ENCODE data around the gene CLASP2. TPM values are rescaled to one million over a fixed set of nuclear protein-coding genes. Genes with fewer than 3 reads are reported as not detected.
A peak's percentile ranks its signal among the peaks of the same experiment; 100 is the strongest.

Gene CLASP2
- polyA plus RNA-seq, 1 donor (not counting 4 experiments of a cell fraction or from before 2014, with no cell fraction given): 49.5 TPM

GRCh38 chr3:33645060-33645647 lies 72.9 kb downstream of the CLASP2 start:
- no peak for TF ChIP-seq EZH2 (IDR thresholded peaks at IDR 0.05; ENCODE audit: low read length)
- TF ChIP-seq CTCF (optimal IDR thresholded peaks at IDR 0.05 in 1 of 3, IDR thresholded peaks at IDR 0.05 in 1 of 3, conservative IDR thresholded peaks at IDR 0.05 in 1 of 3; ENCODE audit: extremely low read depth in 1 of 3, insufficient read depth in 2 of 3, low read length in 3 of 3): no peak
- peak overlapping the region; percentile 83 for H3K4me2 ChIP-seq (ENCODE audit: control insufficient read depth, extremely low read depth, insufficient read depth, low read depth, low read length)
- H3K9me1 ChIP-seq (ENCODE audit: control insufficient read depth, extremely low read depth, insufficient read depth, low read length): no peaks in the 10 kb centered on the region
- peak; percentile 82 for FAIRE-seq
- H4K20me1 ChIP-seq (ENCODE audit: control insufficient read depth, extremely low read depth, insufficient read depth, low read length): no peaks in the 10 kb centered on the region
- peak overlapping the region; percentile 16 for H3K27ac ChIP-seq (ENCODE audit: control insufficient read depth, insufficient read depth, low read length)
- peak overlapping the region; percentile 69 for H3K9ac ChIP-seq (ENCODE audit: control insufficient read depth, extremely low read depth, insufficient read depth, low read length)
- no peaks in the 10 kb centered on the region for H3K27me3 ChIP-seq (ENCODE audit: control insufficient read depth, extremely low read depth, insufficient read depth, low read length)
- no peaks in the 10 kb centered on the region for H3K9me3 ChIP-seq (ENCODE audit: control insufficient read depth, low read depth, low read length)
- H2AFZ ChIP-seq (ENCODE audit: control insufficient read depth, low read length): peak overlapping the region; percentile 90
- H3K36me3 ChIP-seq (ENCODE audit: control insufficient read depth in 2 of 2, extremely low read depth in 1 of 2, insufficient read depth in 2 of 2, low read length in 2 of 2): peaks cover 0 to 3% of the 10 kb centered on the region in 2 experiments
- peak overlapping the region; percentile 17 to 75 (median 67) for H3K4me3 ChIP-seq (ENCODE audit: control insufficient read depth in 2 of 3, extremely low read depth in 1 of 3, insufficient read depth in 2 of 3, low read depth in 1 of 3, low read length in 3 of 3)
- H3K4me1 ChIP-seq (ENCODE audit: control insufficient read depth, extremely low read depth, insufficient read depth, low read length): peaks cover 3% of the 10 kb centered on the region
- peaks cover 11% of the 10 kb centered on the region for H3K79me2 ChIP-seq (ENCODE audit: control insufficient read depth, insufficient read depth, low read length)
- DNase-seq (ENCODE audit: low read depth, low spot score): no peak
- dilution Hi-C loops (cut with MboI; ENCODE audit: extremely low pct_ligation_motif_present, low sequenced_read_pairs): loop anchor here (25.0 kb wide), 1 partner anchor 142 kb away; the partner anchor contains the start of gene PDCD6IP

- dilution Hi-C loops (cut with MboI; ENCODE audit: extremely low pct_ligation_motif_present, low sequenced_read_pairs): loop anchor here (25.0 kb wide), 1 partner anchor 143 kb away; the partner anchor contains the start of gene PDCD6IP
- no peak overlapping the region for H3K27ac ChIP-seq (ENCODE audit: control insufficient read depth, insufficient read depth, low read length)
- H3K4me3 ChIP-seq (ENCODE audit: control insufficient read depth in 2 of 3, extremely low read depth in 1 of 3, insufficient read depth in 2 of 3, low read depth in 1 of 3, low read length in 3 of 3): no peak overlapping the region
- TF ChIP-seq CTCF (optimal IDR thresholded peaks at IDR 0.05 in 1 of 3, IDR thresholded peaks at IDR 0.05 in 1 of 3, conservative IDR thresholded peaks at IDR 0.05 in 1 of 3; ENCODE audit: extremely low read depth in 1 of 3, insufficient read depth in 2 of 3, low read length in 3 of 3): no peak
- TF ChIP-seq EZH2 (IDR thresholded peaks at IDR 0.05; ENCODE audit: low read length): no peak
- no peak overlapping the region for H3K9ac ChIP-seq (ENCODE audit: control insufficient read depth, extremely low read depth, insufficient read depth, low read length)
- peaks cover 3% of the 10 kb centered on the region for H3K4me1 ChIP-seq (ENCODE audit: control insufficient read depth, extremely low read depth, insufficient read depth, low read length)
- no peak overlapping the region for H3K4me2 ChIP-seq (ENCODE audit: control insufficient read depth, extremely low read depth, insufficient read depth, low read depth, low read length)
- peaks cover 9% of the 10 kb centered on the region for H3K79me2 ChIP-seq (ENCODE audit: control insufficient read depth, insufficient read depth, low read length)
- peaks cover 0 to 3% of the 10 kb centered on the region in 2 experiments for H3K36me3 ChIP-seq (ENCODE audit: control insufficient read depth in 2 of 2, extremely low read depth in 1 of 2, insufficient read depth in 2 of 2, low read length in 2 of 2)
- no peak for FAIRE-seq
- H4K20me1 ChIP-seq (ENCODE audit: control insufficient read depth, extremely low read depth, insufficient read depth, low read length): no peaks in the 10 kb centered on the region
- H3K9me3 ChIP-seq (ENCODE audit: control insufficient read depth, low read depth, low read length): no peaks in the 10 kb centered on the region
- H3K9me1 ChIP-seq (ENCODE audit: control insufficient read depth, extremely low read depth, insufficient read depth, low read length): no peaks in the 10 kb centered on the region
- DNase-seq (ENCODE audit: low read depth, low spot score): no peak
- no peak overlapping the region for H2AFZ ChIP-seq (ENCODE audit: control insufficient read depth, low read length)
- no peaks in the 10 kb centered on the region for H3K27me3 ChIP-seq (ENCODE audit: control insufficient read depth, extremely low read depth, insufficient read depth, low read length)
These were observed 73.5 kb downstream of the CLASP2 start for GRCh38 chr3:33644582-33644981.

Measured in keratinocyte (primary cell).